Amniotic stem cell (primary cell): ENCODE results near the gene LPO.

Source experiments
- DNase-seq: peaks from one replicate; lab custom pipeline; 2025; lab: John Stamatoyannopoulos, UW

LPO gene

GRCh38 chr17:58304750-58305486 lies 66.5 kb downstream of the LPO start:
- DNase-seq: no peak

GRCh38 chr17:58305626-58306025 lies 67.2 kb downstream of the LPO start:
- no peak for DNase-seq

GRCh38 chr17:58306131-58306951 lies 68.0 kb downstream of the LPO start:
- DNase-seq: no peak

DNA sequence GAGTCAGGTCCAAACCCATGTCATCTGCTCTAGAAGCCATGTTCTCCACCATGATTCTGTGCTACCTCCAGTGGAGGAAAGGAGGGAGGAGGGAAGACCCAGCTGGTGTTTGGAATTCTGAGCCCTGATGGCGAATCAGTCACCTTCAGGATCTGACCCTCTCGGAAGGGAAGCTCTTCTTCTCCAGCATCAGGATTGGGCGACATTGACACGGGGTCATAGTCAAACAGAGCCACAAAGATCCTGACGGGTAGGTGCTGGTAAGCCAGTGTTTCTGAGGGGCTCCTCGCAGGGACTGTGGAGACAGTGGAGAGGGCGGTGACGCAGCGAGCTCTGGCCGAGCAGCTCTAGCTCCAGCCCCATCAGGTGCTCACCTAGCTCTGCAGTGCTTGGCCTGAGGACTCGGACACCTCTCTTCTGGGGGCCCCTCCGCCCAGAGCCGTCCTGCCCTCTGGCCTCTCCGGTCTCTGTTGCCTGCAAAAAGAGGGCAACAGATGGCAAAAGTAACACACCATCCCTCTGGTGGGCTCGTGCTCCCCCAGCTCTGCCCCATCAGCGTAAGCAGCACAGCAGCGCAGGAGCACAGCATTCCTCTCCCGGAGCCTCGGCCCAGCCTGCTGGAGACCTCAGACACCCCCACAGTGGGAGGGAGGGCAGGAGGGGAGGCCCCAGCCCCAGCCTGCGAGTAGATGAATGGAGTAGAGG lies 69.2 kb downstream of the LPO start:
- DNase-seq: no peak

DNA sequence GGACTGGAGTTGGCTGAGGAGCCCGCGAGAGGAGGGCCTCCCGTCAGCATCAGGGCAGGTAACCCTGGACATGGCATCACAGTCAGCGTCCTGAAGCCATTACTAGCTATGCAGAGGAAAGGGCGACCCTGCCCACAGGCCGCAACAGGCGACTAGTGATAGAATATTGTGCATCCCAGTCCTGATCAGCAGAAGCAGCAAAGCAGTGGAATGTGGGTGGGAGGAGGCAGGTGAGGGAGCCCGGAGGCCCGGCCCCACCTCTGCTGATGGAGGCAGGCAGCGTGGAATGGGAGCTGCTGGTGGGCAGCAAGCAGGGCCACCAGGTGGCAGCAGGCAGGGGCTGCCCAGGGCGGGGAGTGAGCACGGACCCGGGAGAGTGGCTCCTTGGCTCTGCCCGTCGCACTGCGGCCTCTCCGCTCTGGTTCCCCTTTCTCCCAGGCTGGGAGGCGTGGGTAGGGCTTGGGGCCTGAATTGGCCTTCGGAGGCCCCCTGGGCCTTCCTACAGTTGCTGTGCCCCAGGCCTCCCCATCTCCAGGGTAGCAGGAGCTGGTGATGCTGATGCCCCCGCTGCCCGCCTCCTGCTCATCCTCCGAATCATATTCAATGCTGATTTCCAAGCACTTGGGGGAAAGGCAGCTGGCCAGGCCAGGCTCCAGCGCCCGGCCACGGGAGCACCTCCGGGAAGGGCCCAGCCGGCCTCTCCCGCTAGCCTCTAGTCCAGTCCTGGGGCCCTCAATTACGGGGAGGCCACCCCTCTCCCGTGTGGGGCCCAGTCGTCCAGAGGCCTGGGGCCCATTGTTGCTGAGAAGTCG lies 70.0 kb downstream of the LPO start:
- no peak for DNase-seq

- DNase-seq: no peak
These were observed 70.9 kb downstream of the LPO start for GRCh38 chr17:58308985-58309917.

GRCh38 chr17:58309918-58310259 lies 71.5 kb downstream of the LPO start:
- no peak for DNase-seq

GRCh38 chr17:58310511-58311428 lies 72.4 kb downstream of the LPO start:
- DNase-seq: no peak

GRCh38 chr17:58311429-58311894 lies 73.1 kb downstream of the LPO start:
- DNase-seq: no peak

- no peak for DNase-seq
These were observed 73.7 kb downstream of the LPO start for GRCh38 chr17:58312021-58312630.

GRCh38 chr17:58312829-58313228 lies 74.4 kb downstream of the LPO start:
- no peak for DNase-seq

DNA sequence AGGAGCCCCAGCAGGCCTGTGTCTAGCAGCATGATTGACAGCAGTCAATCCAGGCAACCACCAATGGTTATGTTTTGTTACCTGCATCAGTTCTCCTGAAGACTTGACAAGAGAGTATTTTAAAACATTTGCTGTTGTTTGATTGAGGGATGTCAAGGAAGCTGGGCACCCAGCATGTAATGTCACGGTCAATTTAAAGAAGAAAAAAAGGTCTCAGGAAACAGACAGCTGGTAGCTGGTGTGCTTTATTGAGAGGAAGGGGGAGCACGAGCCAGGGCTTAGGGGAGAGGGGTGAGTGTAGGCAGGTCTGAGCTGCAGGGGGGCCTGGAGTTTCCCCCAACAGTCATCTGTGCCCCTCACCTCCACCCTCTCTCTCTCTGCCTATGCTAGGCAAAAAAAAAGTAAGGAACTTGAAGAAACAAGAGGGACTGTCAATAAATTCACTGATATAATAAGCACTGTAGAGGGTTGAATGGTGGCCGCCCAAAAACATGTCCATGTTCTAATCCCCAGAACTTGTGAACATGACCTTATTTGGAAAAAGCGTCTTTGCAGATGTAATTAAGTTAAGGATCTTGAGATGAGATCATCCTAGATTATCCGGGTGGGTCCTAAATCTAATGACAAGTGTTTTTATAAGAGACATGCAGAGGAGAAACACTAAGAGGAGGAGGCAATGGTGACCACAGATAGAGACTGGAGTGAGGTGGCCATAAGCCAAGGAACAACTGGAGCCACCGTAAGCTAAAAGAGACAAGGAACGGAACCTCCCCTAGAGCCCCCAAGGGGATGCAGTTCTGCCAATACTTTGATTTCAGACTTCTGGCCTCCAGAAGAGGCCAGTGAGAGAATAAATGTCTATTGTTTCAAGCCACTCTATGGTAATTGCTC lies 75.7 kb downstream of the LPO start:
- DNase-seq: no peak

DNA sequence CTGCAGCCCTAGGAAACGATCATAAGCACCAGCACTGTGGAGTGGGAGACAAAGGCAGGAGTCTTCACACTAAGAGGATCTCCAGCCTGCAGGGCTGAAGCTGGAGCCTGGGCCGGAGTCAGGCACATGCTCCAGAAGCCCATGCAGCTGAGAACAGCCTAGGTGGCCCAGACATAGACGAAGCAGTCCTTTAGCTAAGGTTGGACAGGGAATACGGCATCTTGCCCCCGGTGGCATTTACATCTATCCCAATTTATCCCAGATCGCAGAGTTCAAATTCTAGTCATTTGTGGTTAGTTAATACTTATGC lies 76.3 kb downstream of the LPO start:
- DNase-seq: no peak

- DNase-seq: no peak
These were observed 76.9 kb downstream of the LPO start for GRCh38 chr17:58315281-58315711.

GRCh38 chr17:58315750-58316149 lies 77.4 kb downstream of the LPO start:
- no peak for DNase-seq

- DNase-seq: no peak
These were observed 78.0 kb downstream of the LPO start for GRCh38 chr17:58316260-58316960.

DNA sequence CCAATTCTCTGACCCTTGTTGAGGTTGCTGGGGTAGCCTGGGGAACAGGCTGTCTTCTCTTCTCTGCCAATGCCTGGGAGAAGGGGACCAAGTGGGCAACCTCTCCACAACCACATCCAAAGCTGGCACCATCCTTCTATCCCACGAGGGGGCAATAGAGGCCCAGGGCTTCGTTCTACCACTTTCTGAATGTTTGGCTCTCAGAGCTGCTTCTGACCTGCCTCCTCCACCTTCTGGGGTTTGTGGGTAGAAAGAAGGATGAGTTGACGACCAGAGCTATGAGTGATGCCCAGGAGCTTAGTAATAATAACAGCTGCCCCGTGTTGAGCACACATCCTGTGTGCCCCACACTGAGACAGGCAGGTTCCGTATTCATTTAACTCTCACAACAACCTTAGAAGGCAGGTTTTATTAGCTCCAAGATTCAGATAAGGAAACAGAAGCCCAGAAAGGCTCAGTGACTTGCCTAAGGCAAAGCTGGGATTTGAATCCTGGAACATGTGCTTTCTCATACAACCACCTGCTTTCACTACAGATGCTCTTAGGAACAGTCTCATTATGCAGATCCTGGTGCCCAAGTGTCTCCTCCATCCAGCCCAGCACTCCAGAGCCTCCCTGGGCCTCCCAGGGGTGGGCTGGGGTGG lies 79.2 kb downstream of the LPO start:
- no peak for DNase-seq
